Activated CD8-positive, alpha-beta memory T cell treated with anti-CD3 and anti-CD28 coated beads for 36 hours (primary cell): ENCODE results near the gene SMCP. TPM values are rescaled to one million over a fixed set of nuclear protein-coding genes. Genes with fewer than 3 reads are reported as not detected.

Experiments
- CTCF ChIA-PET: fragments of 350-600 bp; sonication (Branson Sonifier 250); formaldehyde crosslinking; loops from one replicate; lab custom pipeline; 2021; ENCODE audit warnings: antibody characterized with exemption; lab: Charles Lee
- POLR2A ChIA-PET: fragments of 350-600 bp; sonication (Branson Sonifier 250); formaldehyde crosslinking; loops from one replicate; lab custom pipeline; 2021; ENCODE audit warnings: antibody characterized with exemption; lab: Charles Lee
- total RNA-seq, 2 experiments: library from RNA; stranded (reverse); gene quantifications; one replicate each; pipeline ENCODE4 v1.2.3, GENCODE V29; 2021

SMCP gene
- total RNA-seq, 2 experiments from 2014 or later, result not detected

DNA sequence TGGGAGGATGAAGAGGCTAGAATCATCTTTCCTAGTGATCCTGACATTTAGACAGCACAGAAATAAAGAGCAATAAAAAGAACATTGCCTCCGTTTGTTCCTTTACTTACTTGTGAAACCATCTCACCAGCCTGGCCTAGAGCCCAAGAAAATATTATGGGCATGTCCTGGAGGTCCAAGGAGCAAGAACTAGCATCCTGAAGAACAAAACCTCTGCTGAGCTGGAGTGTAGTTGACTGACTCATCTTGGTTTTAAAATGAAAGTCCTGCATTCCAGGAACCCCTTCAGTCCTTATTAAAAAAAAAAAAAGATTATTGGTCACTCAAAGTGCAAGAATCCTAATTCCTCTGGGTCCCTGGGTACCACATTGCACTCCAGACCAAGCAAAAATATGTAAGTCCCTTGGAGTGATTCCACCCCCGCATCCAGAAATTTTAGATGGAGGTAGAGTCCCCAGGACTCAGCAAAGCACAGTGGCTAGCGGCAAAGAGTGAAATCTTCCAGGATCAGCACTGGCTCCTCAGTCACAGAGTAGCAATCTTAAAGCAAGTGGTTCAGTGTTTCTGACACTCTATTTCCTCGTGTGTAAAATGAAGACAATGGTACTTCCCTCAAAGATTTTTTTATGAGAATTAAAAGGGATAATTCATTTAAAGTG is 7.0 kb downstream of the SMCP start:
- CTCF ChIA-PET, result no interaction called here
- POLR2A ChIA-PET, result no interaction called here

- ChIA-PET POLR2A (no interaction called here), CTCF (no interaction called here)
These were observed 8.0 kb downstream of the SMCP start for GRCh38 chr1:152886085-152886484.

- CTCF ChIA-PET, result no interaction called here
These were observed 8.8 kb downstream of the SMCP start for GRCh38 chr1:152886758-152887409.

DNA sequence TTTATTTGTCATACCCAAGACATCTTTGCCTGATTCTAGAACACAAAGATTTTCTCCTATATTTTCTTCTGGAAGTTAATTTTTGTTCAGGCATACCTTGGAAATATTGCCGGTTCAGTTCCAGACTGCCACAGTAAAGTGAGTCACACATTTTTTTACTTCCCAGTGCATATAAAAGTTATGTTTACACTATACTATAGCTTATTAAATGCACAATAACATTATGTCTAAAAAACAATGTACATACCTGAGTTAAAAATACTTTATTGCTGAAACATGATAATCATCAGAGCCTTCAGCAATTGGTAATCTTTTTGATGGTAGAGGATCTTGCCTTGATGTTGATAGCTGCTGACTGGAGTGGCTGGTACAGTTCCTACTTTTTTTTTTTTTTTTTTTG is 10.0 kb downstream of the SMCP start:
- POLR2A ChIA-PET, result no interaction called here
- CTCF ChIA-PET, result no interaction called here

More at GRCh38 chr1:152886758-152887409, 8.8 kb downstream of the SMCP start:
- POLR2A ChIA-PET, result no interaction called here

DNA sequence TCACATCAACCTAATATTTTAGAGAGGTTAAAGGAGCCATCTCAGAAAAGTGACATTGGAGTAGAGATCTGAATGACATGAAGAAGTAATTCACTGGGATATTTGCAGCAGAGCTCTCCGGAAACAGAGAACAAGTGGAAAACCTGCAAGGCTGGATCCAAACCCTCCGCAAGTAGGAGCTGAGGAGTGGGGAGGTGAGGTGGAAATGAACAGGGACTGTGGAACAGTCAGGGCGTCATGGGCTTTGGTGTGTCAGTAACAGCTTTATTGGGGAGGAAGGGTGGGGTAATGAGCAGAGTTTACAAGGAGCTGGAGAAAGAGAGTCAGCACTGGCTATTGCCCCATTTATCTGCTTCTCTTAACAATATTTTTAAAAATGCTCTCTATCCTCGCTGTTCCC is 20.9 kb downstream of the SMCP start:
- ChIA-PET CTCF (no interaction called here), POLR2A (no interaction called here)

- CTCF ChIA-PET, result no interaction called here
These were observed 21.8 kb downstream of the SMCP start for GRCh38 chr1:152899883-152900282.

DNA sequence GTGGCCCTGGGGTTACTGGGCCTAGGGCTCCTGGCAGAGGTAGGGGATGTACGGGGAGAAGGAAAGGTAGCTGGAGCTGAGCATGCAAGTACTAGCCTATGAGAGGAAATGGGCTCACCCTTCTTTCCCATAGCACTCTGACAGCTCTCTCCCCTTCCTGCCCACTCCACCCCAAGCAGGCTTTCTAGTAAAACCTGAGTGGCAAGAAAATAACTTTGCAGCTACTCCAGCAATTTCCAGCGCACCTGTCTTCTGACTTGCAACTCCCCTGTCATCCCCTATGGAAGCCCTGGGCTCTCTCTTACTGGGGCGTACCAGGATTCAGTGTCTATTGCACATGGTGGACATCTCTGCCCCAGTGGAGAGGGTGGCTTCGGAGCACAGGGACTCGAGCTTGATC is 23.5 kb downstream of the SMCP start:
- CTCF ChIA-PET, result no interaction called here
- POLR2A ChIA-PET, result no interaction called here

More at GRCh38 chr1:152899883-152900282, 21.8 kb downstream of the SMCP start:
- POLR2A ChIA-PET, result no interaction called here

- CTCF ChIA-PET, result no interaction called here
- POLR2A ChIA-PET, result no interaction called here
These were observed 24.5 kb downstream of the SMCP start for GRCh38 chr1:152902636-152903035.

DNA sequence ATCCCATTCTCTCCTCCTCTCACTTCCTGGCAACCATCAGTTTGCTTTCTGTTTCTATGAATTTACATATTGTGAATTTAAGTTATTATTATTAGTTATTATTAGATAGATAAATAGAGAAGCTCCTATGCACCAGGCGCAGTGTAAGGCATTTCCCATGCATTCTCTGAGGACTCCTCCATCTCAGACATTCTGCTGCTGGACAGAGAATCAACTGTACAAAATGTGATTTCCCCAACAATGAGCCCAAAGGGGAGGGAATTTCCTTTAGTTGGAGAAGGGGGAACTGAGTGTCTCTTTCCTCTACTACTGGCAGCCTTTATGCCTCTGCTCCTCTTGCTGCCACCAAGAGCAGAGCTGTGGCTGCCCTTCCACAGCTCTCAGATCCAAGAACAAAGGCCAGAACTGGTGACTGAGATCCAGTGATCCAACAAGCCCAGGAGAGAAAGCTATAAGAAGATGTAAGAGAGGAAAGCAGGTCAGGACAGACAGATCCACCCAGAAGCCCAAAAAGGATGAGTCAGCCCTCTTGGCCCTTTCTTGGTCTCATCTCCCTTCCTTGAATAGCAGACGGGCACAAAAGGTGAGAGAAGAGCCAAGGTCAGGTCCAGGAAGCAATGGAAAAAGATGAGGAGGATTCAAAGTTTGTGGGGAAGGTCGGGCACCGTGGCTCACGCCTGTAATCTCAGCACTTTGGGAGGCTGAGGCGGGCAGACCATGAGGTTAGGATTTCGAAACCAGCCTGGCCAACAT is 26.7 kb downstream of the SMCP start:
- POLR2A ChIA-PET, result no interaction called here
- CTCF ChIA-PET, result no interaction called here

GRCh38 chr1:152906023-152906565 is 28.0 kb downstream of the SMCP start:
- ChIA-PET CTCF (no interaction called here), POLR2A (no interaction called here)

DNA sequence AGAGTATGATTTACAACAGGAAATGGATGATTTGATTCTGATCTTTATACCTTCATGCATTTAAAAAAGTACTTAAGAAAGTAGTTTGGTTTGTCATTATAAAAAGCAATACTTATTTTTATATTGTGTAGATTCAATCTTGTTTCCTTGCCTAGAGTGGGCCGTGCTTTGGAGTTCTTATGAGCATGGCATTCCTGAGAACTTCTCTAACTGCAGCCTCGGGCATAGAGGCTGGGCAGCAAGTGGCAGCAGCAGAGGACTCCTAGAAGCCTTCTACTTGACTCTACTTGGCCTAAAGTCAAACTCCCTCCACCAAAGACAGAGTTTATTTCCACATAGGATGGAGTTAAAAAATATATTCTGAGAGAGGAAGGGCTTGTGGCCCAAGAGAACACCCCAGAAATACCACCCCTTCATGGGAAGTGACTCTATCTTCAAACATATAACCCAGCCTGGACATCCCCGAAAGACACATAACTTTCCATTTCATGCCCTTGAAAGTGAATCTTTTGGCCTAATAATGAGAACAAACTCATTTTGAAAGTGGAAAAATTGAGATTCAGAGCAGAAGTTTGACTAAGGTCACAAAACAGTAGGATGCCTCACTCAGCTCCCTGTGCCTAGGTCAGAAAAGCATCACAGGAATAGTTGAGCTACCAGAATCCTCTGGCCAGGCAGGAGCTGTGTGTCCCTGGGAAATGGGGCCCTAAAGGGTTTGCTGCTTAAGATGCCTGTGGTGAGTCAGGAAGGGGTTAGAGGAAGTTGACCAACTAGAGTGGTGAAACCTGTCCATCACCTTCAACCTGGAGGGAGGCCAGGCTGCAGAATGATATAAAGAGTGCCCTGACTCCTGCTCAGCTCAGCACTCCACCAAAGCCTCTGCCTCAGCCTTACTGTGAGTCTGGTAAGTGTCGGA is 29.8 kb downstream of the SMCP start, which contains the start of gene IVL:
Gene IVL, plus strand, starts transcription at position 861 of the 916 bp plus-strand sequence. CDS start 1,252 bp downstream, outside the sequence.
- ChIA-PET CTCF (no interaction called here), POLR2A (no interaction called here)

- POLR2A ChIA-PET, result no interaction called here
- CTCF ChIA-PET, result no interaction called here
These were observed 31.1 kb downstream of the SMCP start for GRCh38 chr1:152909206-152909605.

GRCh38 chr1:152912471-152912870 is 34.3 kb downstream of the SMCP start:
- ChIA-PET POLR2A (no interaction called here), CTCF (no interaction called here)

DNA sequence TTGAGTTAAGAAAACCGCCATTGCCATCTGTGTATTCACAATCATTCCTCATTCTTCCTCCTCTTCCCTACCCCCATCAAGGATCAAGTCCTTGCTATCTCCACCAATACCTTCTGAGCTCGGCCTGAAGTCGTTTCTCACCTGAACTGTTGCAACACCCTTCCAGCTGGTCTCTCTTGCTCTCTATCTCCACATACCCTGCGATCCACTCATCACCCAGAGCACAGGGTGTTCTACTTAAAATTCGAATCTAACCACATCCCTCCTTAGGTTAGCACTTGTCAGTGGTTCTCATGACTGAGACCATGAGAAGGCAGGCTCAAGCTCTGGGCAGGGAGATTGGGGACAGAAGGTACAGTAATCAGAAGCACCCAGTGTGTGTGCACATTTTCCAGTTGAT is 34.8 kb downstream of the SMCP start:
- CTCF ChIA-PET, result no interaction called here
- POLR2A ChIA-PET, result no interaction called here

GRCh38 chr1:152917794-152918193 is 39.7 kb downstream of the SMCP start:
- ChIA-PET CTCF (no interaction called here), POLR2A (no interaction called here)

DNA sequence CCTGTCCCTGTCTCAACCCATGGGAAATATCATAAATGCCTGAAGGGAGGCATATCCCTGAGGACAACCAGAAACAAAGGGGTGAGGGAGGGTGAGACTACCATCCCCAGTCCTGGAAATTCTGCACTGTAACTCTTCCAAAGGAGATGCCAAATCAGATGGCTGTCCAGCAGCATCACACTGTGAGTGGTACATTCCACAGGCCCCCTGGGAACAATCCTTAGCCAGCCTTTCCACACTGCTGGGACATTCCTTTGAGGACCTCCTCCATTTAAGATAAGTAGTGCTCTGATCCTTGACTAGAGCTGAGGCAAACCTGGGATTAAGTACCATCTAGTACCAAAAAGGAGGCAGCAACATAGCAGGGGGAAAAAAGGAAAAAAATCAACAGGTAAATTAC is 40.9 kb downstream of the SMCP start:
- CTCF ChIA-PET, result no interaction called here
- POLR2A ChIA-PET, result no interaction called here

DNA sequence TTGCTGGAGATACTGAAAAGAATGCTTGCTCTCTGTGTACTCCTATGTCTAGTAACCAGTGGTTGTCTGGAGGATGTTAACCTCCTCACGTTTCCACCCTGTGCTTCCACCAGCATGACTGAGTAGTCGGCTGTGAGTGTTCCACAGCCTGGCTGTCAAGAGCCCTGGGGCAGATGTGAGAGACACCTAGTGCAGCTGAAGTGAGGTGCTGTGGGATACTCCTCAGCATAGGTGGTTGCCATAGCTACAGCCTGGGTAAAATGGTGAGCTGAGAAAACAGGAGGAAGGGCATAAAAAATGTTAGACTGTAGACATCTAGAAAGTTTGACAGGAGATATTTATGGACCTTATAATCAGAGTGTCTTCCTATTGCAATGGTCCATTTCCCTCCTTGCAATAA is 46.1 kb downstream of the SMCP start:
- ChIA-PET CTCF (no interaction called here), POLR2A (no interaction called here)

GRCh38 chr1:152926091-152926490 is 48.0 kb downstream of the SMCP start:
- CTCF ChIA-PET, result no interaction called here
- POLR2A ChIA-PET, result no interaction called here

DNA sequence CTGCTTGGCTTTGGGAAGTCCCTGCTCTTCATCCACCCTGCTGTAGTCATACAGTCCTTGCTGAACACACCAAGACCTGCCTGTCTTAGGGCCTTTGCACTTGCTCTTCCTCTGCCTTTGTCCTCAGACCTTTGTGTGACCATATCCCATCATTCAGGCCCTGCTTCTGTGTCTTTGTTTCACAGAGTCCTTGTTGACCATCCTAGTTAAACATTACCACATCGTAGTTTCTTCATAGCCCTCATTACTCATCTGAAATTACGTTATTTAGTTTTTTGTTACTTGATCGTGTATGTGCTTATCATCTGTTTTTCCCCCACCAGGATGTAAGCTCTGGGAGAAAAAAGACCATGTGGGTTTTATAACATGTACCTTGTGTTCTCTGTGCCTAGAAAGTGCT is 50.5 kb downstream of the SMCP start:
- POLR2A ChIA-PET, result no interaction called here

More for the DNA sequence above, 50.5 kb downstream of the SMCP start:
- CTCF ChIA-PET, result no interaction called here
